Lower leg skin (tissue), 3 donors: ENCODE measurements around the gene POLA1.

Experiments used
- CTCF ChIP-seq, 3 donors: fragments of 450-650 bp; IDR thresholded peaks; one replicate each; pipeline ENCODE4 v1.5.1; 2016; ENCODE audit warnings: antibody characterized with exemption in 3 of 3, mild to moderate bottlenecking in 3 of 3, moderate library complexity in 2 of 3
- POLR2A ChIP-seq, 2 donors: fragments of 450-650 bp; IDR thresholded peaks; one replicate each; pipeline ENCODE4 v1.6.1; 2016 to 2017; ENCODE audit warnings: antibody characterized with exemption in 2 of 2, mild to moderate bottlenecking in 1 of 2, moderate library complexity in 1 of 2

DNA sequence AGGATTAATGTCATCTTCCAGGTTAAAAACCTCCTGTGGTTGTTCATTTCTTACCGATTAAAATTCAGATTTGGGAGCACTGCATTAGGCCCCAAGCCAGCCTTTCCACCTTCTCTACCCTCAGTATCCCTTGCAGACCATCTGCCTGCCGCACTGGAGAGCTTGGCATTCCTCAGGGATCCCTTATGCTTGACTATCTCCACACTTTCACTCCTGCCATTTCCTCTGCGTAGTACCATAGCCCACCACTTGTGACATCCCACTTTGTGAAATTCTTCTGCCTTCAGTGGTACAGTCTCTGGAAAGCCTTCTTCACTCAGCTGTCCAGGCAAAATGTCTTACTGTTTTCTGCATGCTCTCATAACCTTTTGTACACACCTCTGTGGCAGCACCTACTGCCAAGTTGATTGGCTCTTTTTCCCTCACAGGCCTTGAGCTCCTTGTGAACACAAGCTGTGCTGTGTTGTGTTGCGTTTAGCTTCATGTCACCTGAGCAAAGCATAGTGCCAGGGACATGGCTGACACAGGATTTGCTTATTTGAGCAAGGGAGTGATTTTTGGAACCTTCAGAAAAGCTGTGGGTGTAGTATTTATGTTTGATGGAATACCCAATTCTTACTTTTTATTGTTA lies 165.6 kb downstream of the POLA1 start:
- TF ChIP-seq CTCF (IDR thresholded peaks at IDR 0.05) (no peak), POLR2A (IDR thresholded peaks at IDR 0.05) (no peak)
